Measurements from ENCODE around the gene SMIM5. TPM values are rescaled to one million over a fixed set of nuclear protein-coding genes. Genes with fewer than 3 reads are reported as not detected.

The SMIM5 gene
- total and polyA plus RNA-seq, 2 of the 13 experiments (the other 11 are each of a cell fraction or from before 2014, with no cell fraction given), result not detected

DNA sequence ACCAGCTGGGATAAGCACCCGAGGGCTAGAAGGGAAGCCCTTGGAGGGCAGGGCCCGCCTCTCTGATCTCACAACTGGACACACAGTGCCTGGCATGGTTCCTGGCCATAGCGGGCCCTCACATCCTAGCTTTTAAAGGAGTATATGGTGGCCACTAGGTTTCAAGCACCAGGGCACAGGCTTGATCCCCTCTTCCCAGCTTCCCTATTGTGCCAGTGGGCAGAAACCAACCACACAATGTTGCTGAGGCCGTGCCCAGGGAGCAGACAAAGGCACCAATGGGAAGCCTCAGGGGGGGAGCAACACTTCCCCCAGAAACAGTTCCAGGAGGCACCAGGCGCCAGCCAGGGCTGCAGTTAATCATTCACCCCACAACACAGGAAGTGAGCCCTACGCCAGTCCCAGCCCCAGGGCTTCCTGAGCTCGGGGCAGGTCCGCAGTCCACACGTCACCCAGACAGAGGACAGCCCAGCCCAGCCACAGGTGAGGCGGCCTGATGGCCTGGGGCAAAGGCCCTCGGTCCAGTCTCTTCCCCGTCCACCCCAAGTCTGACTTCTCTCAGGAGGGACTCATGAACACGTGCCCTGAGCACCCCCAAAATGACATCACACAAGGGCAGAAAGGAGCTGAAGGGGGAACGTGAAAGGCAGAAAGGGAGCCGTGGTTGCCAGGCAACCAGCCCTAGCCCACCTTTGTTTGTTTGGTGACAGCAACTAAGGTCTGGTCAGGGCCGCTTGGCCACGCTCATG, 12.8 kb downstream of the SMIM5 start (continued):
- TF ChIP-seq, protein P1, sequence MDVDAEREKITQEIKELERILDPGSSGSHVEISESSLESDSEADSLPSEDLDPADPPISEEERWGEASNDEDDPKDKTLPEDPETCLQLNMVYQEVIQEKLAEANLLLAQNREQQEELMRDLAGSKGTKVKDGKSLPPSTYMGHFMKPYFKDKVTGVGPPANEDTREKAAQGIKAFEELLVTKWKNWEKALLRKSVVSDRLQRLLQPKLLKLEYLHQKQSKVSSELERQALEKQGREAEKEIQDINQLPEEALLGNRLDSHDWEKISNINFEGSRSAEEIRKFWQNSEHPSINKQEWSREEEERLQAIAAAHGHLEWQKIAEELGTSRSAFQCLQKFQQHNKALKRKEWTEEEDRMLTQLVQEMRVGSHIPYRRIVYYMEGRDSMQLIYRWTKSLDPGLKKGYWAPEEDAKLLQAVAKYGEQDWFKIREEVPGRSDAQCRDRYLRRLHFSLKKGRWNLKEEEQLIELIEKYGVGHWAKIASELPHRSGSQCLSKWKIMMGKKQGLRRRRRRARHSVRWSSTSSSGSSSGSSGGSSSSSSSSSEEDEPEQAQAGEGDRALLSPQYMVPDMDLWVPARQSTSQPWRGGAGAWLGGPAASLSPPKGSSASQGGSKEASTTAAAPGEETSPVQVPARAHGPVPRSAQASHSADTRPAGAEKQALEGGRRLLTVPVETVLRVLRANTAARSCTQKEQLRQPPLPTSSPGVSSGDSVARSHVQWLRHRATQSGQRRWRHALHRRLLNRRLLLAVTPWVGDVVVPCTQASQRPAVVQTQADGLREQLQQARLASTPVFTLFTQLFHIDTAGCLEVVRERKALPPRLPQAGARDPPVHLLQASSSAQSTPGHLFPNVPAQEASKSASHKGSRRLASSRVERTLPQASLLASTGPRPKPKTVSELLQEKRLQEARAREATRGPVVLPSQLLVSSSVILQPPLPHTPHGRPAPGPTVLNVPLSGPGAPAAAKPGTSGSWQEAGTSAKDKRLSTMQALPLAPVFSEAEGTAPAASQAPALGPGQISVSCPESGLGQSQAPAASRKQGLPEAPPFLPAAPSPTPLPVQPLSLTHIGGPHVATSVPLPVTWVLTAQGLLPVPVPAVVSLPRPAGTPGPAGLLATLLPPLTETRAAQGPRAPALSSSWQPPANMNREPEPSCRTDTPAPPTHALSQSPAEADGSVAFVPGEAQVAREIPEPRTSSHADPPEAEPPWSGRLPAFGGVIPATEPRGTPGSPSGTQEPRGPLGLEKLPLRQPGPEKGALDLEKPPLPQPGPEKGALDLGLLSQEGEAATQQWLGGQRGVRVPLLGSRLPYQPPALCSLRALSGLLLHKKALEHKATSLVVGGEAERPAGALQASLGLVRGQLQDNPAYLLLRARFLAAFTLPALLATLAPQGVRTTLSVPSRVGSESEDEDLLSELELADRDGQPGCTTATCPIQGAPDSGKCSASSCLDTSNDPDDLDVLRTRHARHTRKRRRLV (CRISPR knock-in tag; IDR thresholded peaks at IDR 0.05), result no peak; the same call in 1 of the 2 replicates
- TF ChIP-seq ZNF383 (CRISPR knock-in tag; IDR thresholded peaks at IDR 0.05; ENCODE audit: borderline replicate concordance), result no peak
- 0 out of 2 replicates have a peak, but pooled peaks have one; percentile 46 for TF ChIP-seq PITX1 (CRISPR knock-in tag; IDR thresholded peaks at IDR 0.05)
- TF ChIP-seq NFRKB (IDR thresholded peaks at IDR 0.05), result no peak
- TF ChIP-seq, protein P2, sequence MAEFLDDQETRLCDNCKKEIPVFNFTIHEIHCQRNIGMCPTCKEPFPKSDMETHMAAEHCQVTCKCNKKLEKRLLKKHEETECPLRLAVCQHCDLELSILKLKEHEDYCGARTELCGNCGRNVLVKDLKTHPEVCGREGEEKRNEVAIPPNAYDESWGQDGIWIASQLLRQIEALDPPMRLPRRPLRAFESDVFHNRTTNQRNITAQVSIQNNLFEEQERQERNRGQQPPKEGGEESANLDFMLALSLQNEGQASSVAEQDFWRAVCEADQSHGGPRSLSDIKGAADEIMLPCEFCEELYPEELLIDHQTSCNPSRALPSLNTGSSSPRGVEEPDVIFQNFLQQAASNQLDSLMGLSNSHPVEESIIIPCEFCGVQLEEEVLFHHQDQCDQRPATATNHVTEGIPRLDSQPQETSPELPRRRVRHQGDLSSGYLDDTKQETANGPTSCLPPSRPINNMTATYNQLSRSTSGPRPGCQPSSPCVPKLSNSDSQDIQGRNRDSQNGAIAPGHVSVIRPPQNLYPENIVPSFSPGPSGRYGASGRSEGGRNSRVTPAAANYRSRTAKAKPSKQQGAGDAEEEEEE (CRISPR knock-in tag; IDR thresholded peaks at IDR 0.05; ENCODE audit: borderline replicate concordance), result 0 out of 2 replicates have a peak, but pooled peaks have one; percentile 72
- TF ChIP-seq, protein P3, sequence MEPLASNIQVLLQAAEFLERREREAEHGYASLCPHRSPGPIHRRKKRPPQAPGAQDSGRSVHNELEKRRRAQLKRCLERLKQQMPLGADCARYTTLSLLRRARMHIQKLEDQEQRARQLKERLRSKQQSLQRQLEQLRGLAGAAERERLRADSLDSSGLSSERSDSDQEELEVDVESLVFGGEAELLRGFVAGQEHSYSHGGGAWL (CRISPR knock-in tag; IDR thresholded peaks at IDR 0.05), result no peak; the same call in 1 of the 2 replicates
- TF ChIP-seq ERF (CRISPR knock-in tag; IDR thresholded peaks at IDR 0.05), result peak; percentile 65
- TF ChIP-seq ZNF788 (CRISPR knock-in tag; IDR thresholded peaks at IDR 0.05; ENCODE audit: borderline replicate concordance), result peak; percentile 39; the same call in 1 of the 2 replicates
- TF ChIP-seq ZSCAN9 (CRISPR knock-in tag; IDR thresholded peaks at IDR 0.05; ENCODE audit: borderline replicate concordance), result no peak; the same call in 1 of the 2 replicates
- TF ChIP-seq, protein P4, sequence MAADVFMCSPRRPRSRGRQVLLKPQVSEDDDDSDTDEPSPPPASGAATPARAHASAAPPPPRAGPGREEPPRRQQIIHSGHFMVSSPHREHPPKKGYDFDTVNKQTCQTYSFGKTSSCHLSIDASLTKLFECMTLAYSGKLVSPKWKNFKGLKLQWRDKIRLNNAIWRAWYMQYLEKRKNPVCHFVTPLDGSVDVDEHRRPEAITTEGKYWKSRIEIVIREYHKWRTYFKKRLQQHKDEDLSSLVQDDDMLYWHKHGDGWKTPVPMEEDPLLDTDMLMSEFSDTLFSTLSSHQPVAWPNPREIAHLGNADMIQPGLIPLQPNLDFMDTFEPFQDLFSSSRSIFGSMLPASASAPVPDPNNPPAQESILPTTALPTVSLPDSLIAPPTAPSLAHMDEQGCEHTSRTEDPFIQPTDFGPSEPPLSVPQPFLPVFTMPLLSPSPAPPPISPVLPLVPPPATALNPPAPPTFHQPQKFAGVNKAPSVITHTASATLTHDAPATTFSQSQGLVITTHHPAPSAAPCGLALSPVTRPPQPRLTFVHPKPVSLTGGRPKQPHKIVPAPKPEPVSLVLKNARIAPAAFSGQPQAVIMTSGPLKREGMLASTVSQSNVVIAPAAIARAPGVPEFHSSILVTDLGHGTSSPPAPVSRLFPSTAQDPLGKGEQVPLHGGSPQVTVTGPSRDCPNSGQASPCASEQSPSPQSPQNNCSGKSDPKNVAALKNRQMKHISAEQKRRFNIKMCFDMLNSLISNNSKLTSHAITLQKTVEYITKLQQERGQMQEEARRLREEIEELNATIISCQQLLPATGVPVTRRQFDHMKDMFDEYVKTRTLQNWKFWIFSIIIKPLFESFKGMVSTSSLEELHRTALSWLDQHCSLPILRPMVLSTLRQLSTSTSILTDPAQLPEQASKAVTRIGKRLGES (CRISPR knock-in tag; IDR thresholded peaks at IDR 0.05; ENCODE audit: borderline replicate concordance), result no peak
- no peak for TF ChIP-seq ZNF333 (CRISPR knock-in tag; IDR thresholded peaks at IDR 0.05; ENCODE audit: borderline replicate concordance)
- no peak for TF ChIP-seq NR2F2 (IDR thresholded peaks at IDR 0.05; ENCODE audit: borderline replicate concordance, low read depth)
- TF ChIP-seq HOXA7 (CRISPR knock-in tag; IDR thresholded peaks at IDR 0.05), result no peak
- no peak for TF ChIP-seq CENPX (CRISPR knock-in tag; IDR thresholded peaks at IDR 0.05)
- peak; percentile 44; the same call in 1 of the 2 replicates for TF ChIP-seq HOXD1 (CRISPR knock-in tag; IDR thresholded peaks at IDR 0.05)
- TF ChIP-seq CREB1 (IDR thresholded peaks at IDR 0.05), result peak; percentile 83
- peak; percentile 80; the same call in 1 of the 2 replicates for TF ChIP-seq CREB1 (CRISPR knock-in tag; IDR thresholded peaks at IDR 0.05)
- TF ChIP-seq ZMAT3 (CRISPR knock-in tag; conservative IDR thresholded peaks at IDR 0.05), result peak; percentile 72; the same call in 1 of the 2 replicates
- TF ChIP-seq TBX3 (IDR thresholded peaks at IDR 0.05; ENCODE audit: borderline replicate concordance), result no peak
- TF ChIP-seq ISX (CRISPR knock-in tag; conservative IDR thresholded peaks at IDR 0.05), result no peak

Data from HepG2 (cell line).